Measurements from ENCODE around the gene USP5.

Gene USP5

GRCh38 chr12:6851921-6852650, at the start of gene USP5:
TSS of gene USP5 (plus strand) at chr12:6852150. CDS start at chr12:6852180, 30 bp downstream.
- peak; percentile 100 for DNase-seq

GRCh38 chr12:6807170-6807569, 44.8 kb upstream of the USP5 start:
- no peak for DNase-seq

- DNase-seq = no peak
Observed at GRCh38 chr12:6809056-6809455, 42.9 kb upstream of the USP5 start.

- DNase-seq = no peak
Observed at GRCh38 chr12:6810758-6811157, 41.2 kb upstream of the USP5 start.

GRCh38 chr12:6813363-6813762, 38.6 kb upstream of the USP5 start:
- no peak for DNase-seq

GRCh38 chr12:6816598-6816997, 35.4 kb upstream of the USP5 start:
- DNase-seq = no peak

GRCh38 chr12:6817098-6817497, 34.9 kb upstream of the USP5 start:
- no peak for DNase-seq

GRCh38 chr12:6817662-6818157, 34.2 kb upstream of the USP5 start:
- no peak for DNase-seq

- no peak for DNase-seq
Observed at GRCh38 chr12:6818222-6818621, 33.7 kb upstream of the USP5 start.

GRCh38 chr12:6818645-6819044, 33.3 kb upstream of the USP5 start:
- no peak for DNase-seq

- DNase-seq = no peak
Observed at GRCh38 chr12:6819106-6820030, 32.6 kb upstream of the USP5 start.

- DNase-seq = no peak
Observed at GRCh38 chr12:6820166-6820565, 31.8 kb upstream of the USP5 start.

GRCh38 chr12:6821591-6822425, 30.1 kb upstream of the USP5 start, which contains the start of gene GPR162:
TSS of gene GPR162 (plus strand) at chr12:6821821. CDS start at chr12:6823899, 2,078 bp downstream.
- DNase-seq = peak; percentile 73

- no peak for DNase-seq
Observed at GRCh38 chr12:6822426-6823135, 29.4 kb upstream of the USP5 start.

- no peak for DNase-seq
Observed at GRCh38 chr12:6823182-6824084, 28.5 kb upstream of the USP5 start.

- no peak for DNase-seq
Observed at GRCh38 chr12:6824085-6824775, 27.7 kb upstream of the USP5 start.

- DNase-seq = no peak
Observed at GRCh38 chr12:6824901-6825381, 27.0 kb upstream of the USP5 start.

GRCh38 chr12:6825398-6826124, 26.4 kb upstream of the USP5 start:
- DNase-seq = peak; percentile 64

GRCh38 chr12:6826125-6826733, 25.7 kb upstream of the USP5 start:
- no peak for DNase-seq

Measured in NCI-H1436 (cell line).